Effector memory CD4-positive, alpha-beta T cell (primary cell): Measurements from ENCODE around the gene APBB1IP.

Source experiments
- DNase-seq, 3 donors: peaks; one replicate each; pipeline ENCODE4 v3.0.0-alpha.2; 2020
- H3K27ac ChIP-seq: 2 replicates; pipeline ENCODE4 v1.7.0; 2013; ENCODE audit warnings: mild to moderate bottlenecking, low read length, moderate library complexity; ENCODE audit not compliant: insufficient read depth, poor library complexity, severe bottlenecking
- H3K27me3 ChIP-seq: replicated peaks from 2 replicates; pipeline ENCODE4 v1.7.0; 2013; ENCODE audit warnings: mild to moderate bottlenecking, low read length; ENCODE audit not compliant: insufficient read depth, control insufficient read depth, poor library complexity, severe bottlenecking
- H3K36me3 ChIP-seq: 2 replicates; pipeline ENCODE4 v1.7.0; 2013; ENCODE audit warnings: mild to moderate bottlenecking, low read length, moderate library complexity; ENCODE audit not compliant: control insufficient read depth, insufficient read depth
- H3K4me1 ChIP-seq: 2 replicates; pipeline ENCODE4 v1.7.0; 2013; ENCODE audit warnings: low read length, mild to moderate bottlenecking; ENCODE audit not compliant: control insufficient read depth, insufficient read depth, poor library complexity, severe bottlenecking
- H3K4me3 ChIP-seq: 2 replicates; pipeline ENCODE4 v1.7.0; 2013; ENCODE audit warnings: low read length, low read depth, mild to moderate bottlenecking; ENCODE audit not compliant: insufficient read depth, poor library complexity, severe bottlenecking
- H3K9me3 ChIP-seq: 2 replicates; pipeline ENCODE4 v1.7.0; 2013; ENCODE audit warnings: mild to moderate bottlenecking, low read length, moderate library complexity; ENCODE audit not compliant: control insufficient read depth

The APBB1IP gene

GRCh38 chr10:26441491-26442214 lies 3.5 kb downstream of the APBB1IP start:
- Histone ChIP-seq H3K27ac (peak overlapping the region; percentile 90), H3K27me3 (no peaks in the 10 kb centered on the region), H3K4me1 (peaks cover 41% of the 10 kb centered on the region), H3K9me3 (no peaks in the 10 kb centered on the region), H3K36me3 (peaks cover 2% of the 10 kb centered on the region), H3K4me3 (peak overlapping the region; percentile 24)
- peak in 1 of 3 donors; percentile 36 for DNase-seq

DNA sequence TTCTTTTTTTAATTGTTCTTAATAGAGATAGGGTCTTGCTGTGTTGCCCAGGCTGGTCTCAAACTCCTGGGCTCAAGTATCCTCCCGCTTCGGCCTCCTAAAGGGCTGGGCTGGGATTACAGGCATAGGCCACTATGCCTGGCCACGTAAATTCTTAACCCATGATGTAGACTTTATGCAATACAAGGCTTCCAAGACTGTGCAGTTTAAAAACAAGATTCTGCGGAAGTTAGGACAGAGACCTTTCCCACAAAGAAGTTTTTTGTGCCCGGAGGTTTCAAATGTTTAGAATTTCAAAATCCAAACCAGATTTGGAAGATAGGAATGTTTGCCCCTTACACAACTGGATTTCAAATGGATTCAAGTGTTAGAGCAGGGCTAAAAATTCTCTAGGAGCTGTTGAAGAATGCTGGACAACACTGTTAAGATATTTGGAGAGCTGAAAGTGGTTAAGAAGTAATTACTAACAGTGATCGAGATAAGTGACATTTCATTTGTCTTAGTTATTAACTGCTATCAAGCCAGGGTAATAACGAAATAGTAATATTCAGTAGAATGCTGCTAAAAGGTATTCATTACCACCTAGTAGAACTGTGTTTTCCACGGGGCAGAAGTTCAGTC lies 7.4 kb downstream of the APBB1IP start:
- H3K27me3 ChIP-seq = no peaks in the 10 kb centered on the region
- DNase-seq = no peak
- H3K36me3 ChIP-seq = peaks cover 3% of the 10 kb centered on the region
- no peaks in the 10 kb centered on the region for H3K9me3 ChIP-seq
- H3K4me3 ChIP-seq = no peak overlapping the region
- peaks cover 40% of the 10 kb centered on the region for H3K4me1 ChIP-seq
- peak overlapping the region; percentile 53 for H3K27ac ChIP-seq

DNA sequence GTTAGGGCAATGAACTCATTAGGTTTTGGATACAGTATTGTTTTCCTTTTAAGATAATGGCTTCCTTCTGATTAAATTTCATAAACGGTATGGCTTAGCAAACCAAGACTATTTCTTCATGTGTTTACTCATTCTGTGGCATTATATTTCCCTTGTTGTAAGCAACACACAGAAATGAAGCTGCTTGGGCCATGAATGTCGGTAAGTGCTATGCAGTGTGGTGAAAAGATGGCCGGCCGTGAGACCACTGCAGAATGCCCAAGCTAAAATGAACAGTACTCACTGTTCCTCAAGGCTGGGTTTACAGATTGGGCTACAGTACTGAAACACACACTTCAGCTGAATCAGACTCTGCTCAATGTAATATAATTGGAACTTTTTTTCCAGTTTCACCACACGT lies 8.1 kb downstream of the APBB1IP start:
- peak overlapping the region; percentile 53 for H3K27ac ChIP-seq
- peaks cover 41% of the 10 kb centered on the region for H3K4me1 ChIP-seq
- H3K27me3 ChIP-seq = no peaks in the 10 kb centered on the region
- H3K36me3 ChIP-seq = peaks cover 3% of the 10 kb centered on the region
- no peak for DNase-seq
- no peak overlapping the region for H3K4me3 ChIP-seq
- no peaks in the 10 kb centered on the region for H3K9me3 ChIP-seq

- H3K27ac ChIP-seq = peak overlapping the region; percentile 76
- peaks cover 3% of the 10 kb centered on the region for H3K36me3 ChIP-seq
- H3K9me3 ChIP-seq = no peaks in the 10 kb centered on the region
- peaks cover 45% of the 10 kb centered on the region for H3K4me1 ChIP-seq
- no peak for DNase-seq
- no peaks in the 10 kb centered on the region for H3K27me3 ChIP-seq
- no peak overlapping the region for H3K4me3 ChIP-seq
Observed at GRCh38 chr10:26448292-26448691, 10.2 kb downstream of the APBB1IP start.

GRCh38 chr10:26448706-26449435 lies 10.7 kb downstream of the APBB1IP start:
- Histone ChIP-seq H3K27ac (peak overlapping the region; percentile 76), H3K4me3 (peak overlapping the region; percentile 11), H3K9me3 (no peaks in the 10 kb centered on the region), H3K27me3 (no peaks in the 10 kb centered on the region), H3K4me1 (peaks cover 51% of the 10 kb centered on the region), H3K36me3 (peaks cover 3% of the 10 kb centered on the region)
- peak; percentile 67 to 74 (median 67) for DNase-seq

GRCh38 chr10:26449726-26450125 lies 11.6 kb downstream of the APBB1IP start:
- Histone ChIP-seq H3K36me3 (peaks cover 3% of the 10 kb centered on the region), H3K4me1 (peaks cover 52% of the 10 kb centered on the region), H3K9me3 (no peaks in the 10 kb centered on the region), H3K27ac (peak overlapping the region; percentile 76), H3K27me3 (no peaks in the 10 kb centered on the region), H3K4me3 (no peak overlapping the region)
- DNase-seq = no peak

DNA sequence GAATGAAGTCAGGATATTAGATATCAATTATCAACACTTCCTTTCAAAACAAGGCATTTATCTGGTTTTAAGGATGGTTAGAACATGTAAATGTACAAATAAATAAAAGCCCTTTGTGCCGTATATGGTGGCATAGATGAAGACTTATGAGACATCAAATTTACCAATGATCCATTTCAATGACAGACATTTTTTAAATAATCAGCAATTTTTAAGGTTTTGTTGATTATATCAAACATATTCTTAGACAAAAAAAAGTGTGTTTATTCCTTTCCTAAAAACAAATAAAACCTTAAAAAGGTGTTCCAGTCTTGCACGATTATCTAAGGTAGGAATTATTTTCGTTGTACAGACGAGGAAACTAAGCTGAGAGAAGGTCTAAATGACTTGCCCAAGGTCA lies 13.8 kb downstream of the APBB1IP start:
- DNase-seq = no peak
- H3K9me3 ChIP-seq = no peaks in the 10 kb centered on the region
- H3K27me3 ChIP-seq = no peaks in the 10 kb centered on the region
- no peak overlapping the region for H3K27ac ChIP-seq
- no peaks in the 10 kb centered on the region for H3K36me3 ChIP-seq
- H3K4me3 ChIP-seq = no peak overlapping the region
- H3K4me1 ChIP-seq = peaks cover 55% of the 10 kb centered on the region

- no peaks in the 10 kb centered on the region for H3K36me3 ChIP-seq
- peaks cover 51% of the 10 kb centered on the region for H3K4me1 ChIP-seq
- H3K4me3 ChIP-seq = no peak overlapping the region
- DNase-seq = no peak
- no peak overlapping the region for H3K27ac ChIP-seq
- H3K27me3 ChIP-seq = no peaks in the 10 kb centered on the region
- H3K9me3 ChIP-seq = no peaks in the 10 kb centered on the region
Observed at GRCh38 chr10:26453850-26454249, 15.7 kb downstream of the APBB1IP start.

DNA sequence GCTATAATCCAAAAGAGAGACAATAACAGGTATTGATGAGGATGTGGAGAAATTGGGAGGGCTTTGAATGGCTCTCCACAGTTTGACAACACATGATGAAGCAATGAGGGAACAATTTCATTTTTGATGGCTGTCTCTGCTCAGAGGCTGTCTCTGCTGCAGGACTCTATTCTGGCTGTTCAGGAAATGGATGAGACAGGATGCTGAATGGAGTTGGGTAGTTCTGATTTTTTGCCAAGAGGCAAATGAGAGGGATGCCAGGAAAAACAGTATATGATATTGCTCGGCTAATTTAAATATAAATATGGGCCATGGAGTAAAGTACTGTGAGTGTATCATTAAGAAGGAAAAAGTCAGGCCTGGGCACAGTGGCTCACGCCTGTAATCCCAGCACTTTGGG lies 16.8 kb downstream of the APBB1IP start:
- Histone ChIP-seq H3K27me3 (no peaks in the 10 kb centered on the region), H3K9me3 (no peaks in the 10 kb centered on the region), H3K4me1 (peaks cover 50% of the 10 kb centered on the region), H3K36me3 (no peaks in the 10 kb centered on the region), H3K4me3 (no peak overlapping the region), H3K27ac (no peak overlapping the region)
- DNase-seq = no peak
